Loucy (cell line): ENCODE data around the gene SPOCK1.

ENCODE experiments used
- H2AFZ ChIP-seq: fragments of 200-600 bp; sonication (generic); 2 replicates; pipeline ENCODE4 v1.6.0; 2016; ENCODE audit warnings: antibody characterized with exemption, mild to moderate bottlenecking, low read length, moderate library complexity
- H3F3A ChIP-seq: fragments of 200-600 bp; 2 replicates; pipeline ENCODE4 v1.6.0; 2016; ENCODE audit warnings: antibody characterized with exemption, low read depth, mild to moderate bottlenecking
- H3K27me3 ChIP-seq: fragments of 200-600 bp; sonication (generic); 2 replicates; pipeline ENCODE4 v1.6.1; 2014; ENCODE audit warnings: low read length, mild to moderate bottlenecking; ENCODE audit not compliant: insufficient read depth, poor library complexity, severe bottlenecking
- H3K36me3 ChIP-seq: fragments of 200-600 bp; sonication (generic); 2 replicates; pipeline ENCODE4 v1.6.1; 2016; ENCODE audit warnings: low read length; ENCODE audit not compliant: insufficient read depth
- H3K4me1 ChIP-seq: fragments of 200-600 bp; sonication (generic); 2 replicates; pipeline ENCODE4 v1.5.1; 2014; ENCODE audit warnings: low read length, mild to moderate bottlenecking; ENCODE audit not compliant: insufficient read depth, poor library complexity, severe bottlenecking
- H3K4me2 ChIP-seq: fragments of 200-600 bp; sonication (generic); 2 replicates; pipeline ENCODE4 v1.6.0; 2014; ENCODE audit warnings: antibody characterized with exemption, low read length, low read depth, mild to moderate bottlenecking; ENCODE audit not compliant: poor library complexity, severe bottlenecking
- H3K4me3 ChIP-seq: fragments of 200-600 bp; sonication (generic); 2 replicates; pipeline ENCODE4 v1.5.1; 2014; ENCODE audit warnings: low read length, mild to moderate bottlenecking, mixed read lengths; ENCODE audit not compliant: poor library complexity, severe bottlenecking
- H3K79me2 ChIP-seq: fragments of 200-600 bp; sonication (generic); 2 replicates; pipeline ENCODE4 v1.6.1; 2014; ENCODE audit warnings: low read length; ENCODE audit not compliant: insufficient read depth
- H3K9ac ChIP-seq: fragments of 200-600 bp; sonication (generic); 2 replicates; pipeline ENCODE4 v1.6.0; 2014; ENCODE audit warnings: mild to moderate bottlenecking, low read depth, low read length, moderate library complexity; ENCODE audit not compliant: poor library complexity, severe bottlenecking
- H3K9me2 ChIP-seq: fragments of 200-600 bp; sonication (generic); replicated peaks from 2 replicates; pipeline ENCODE4 v1.6.1; 2016; ENCODE audit warnings: low read depth, low read length, mixed read lengths
- H3K9me3 ChIP-seq: fragments of 200-600 bp; sonication (generic); 2 replicates; pipeline ENCODE4 v1.6.1; 2014; ENCODE audit warnings: mild to moderate bottlenecking, antibody characterized with exemption, low read length, low read depth; ENCODE audit not compliant: insufficient read depth
- H4K20me1 ChIP-seq: fragments of 200-600 bp; sonication (generic); 2 replicates; pipeline ENCODE4 v1.6.0; 2014; ENCODE audit warnings: antibody characterized with exemption, low read length, mild to moderate bottlenecking; ENCODE audit not compliant: insufficient read depth, poor library complexity, severe bottlenecking
- CTCF ChIP-seq: fragments of 200-600 bp; sonication (generic); conservative IDR thresholded peaks from 2 replicates; pipeline ENCODE4 v1.5.1; 2014; ENCODE audit warnings: mild to moderate bottlenecking, antibody characterized with exemption, low read length
- EZH2phosphoT487 ChIP-seq: fragments of 200-600 bp; IDR thresholded peaks from 2 replicates; pipeline ENCODE4 v1.6.1; 2018; ENCODE audit warnings: antibody characterized with exemption, mild to moderate bottlenecking, moderate library complexity, borderline replicate concordance

Gene SPOCK1

GRCh38 chr5:137231540-137231939 is 267.6 kb downstream of the SPOCK1 start:
- Histone ChIP-seq H2AFZ (no peak overlapping the region), H3K4me3 (no peak overlapping the region), H3K36me3 (no peaks in the 10 kb centered on the region), H3K27me3 (no peaks in the 10 kb centered on the region), H3K79me2 (no peaks in the 10 kb centered on the region), H3K9me3 (no peaks in the 10 kb centered on the region), H3K4me1 (no peaks in the 10 kb centered on the region), H3K9ac (no peak overlapping the region), H3F3A (no peaks in the 10 kb centered on the region), H4K20me1 (no peaks in the 10 kb centered on the region), H3K9me2 (no peaks in the 10 kb centered on the region), H3K4me2 (no peak overlapping the region)
- TF ChIP-seq EZH2phosphoT487 (no peak), CTCF (no peak)

DNA sequence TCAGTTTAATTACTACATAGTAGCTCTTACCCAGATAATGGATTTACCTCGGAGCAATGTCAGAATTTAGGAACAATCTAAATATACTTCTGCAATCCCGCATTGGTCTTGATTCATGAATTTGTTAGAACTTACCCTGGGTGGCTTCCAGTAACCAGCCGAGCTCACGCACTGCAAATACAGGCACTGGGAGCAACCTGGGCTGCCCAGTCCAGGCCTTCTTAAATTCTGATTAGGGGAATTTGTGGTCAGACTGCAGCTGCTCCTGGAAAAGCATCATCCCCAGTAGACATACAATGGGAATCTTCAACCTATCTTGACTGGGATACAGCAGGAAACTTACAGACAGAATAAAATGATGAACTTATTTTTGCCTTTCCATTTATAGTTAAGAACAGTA is 270.3 kb downstream of the SPOCK1 start:
- Histone ChIP-seq H3K36me3 (no peaks in the 10 kb centered on the region), H3K27me3 (no peaks in the 10 kb centered on the region), H3F3A (no peaks in the 10 kb centered on the region), H3K9me3 (no peaks in the 10 kb centered on the region), H3K4me3 (no peak overlapping the region), H3K79me2 (no peaks in the 10 kb centered on the region), H3K4me1 (no peaks in the 10 kb centered on the region), H2AFZ (no peak overlapping the region), H3K4me2 (no peak overlapping the region), H3K9me2 (no peaks in the 10 kb centered on the region), H3K9ac (no peak overlapping the region), H4K20me1 (no peaks in the 10 kb centered on the region)
- no peak for TF ChIP-seq EZH2phosphoT487
- no peak for TF ChIP-seq CTCF

DNA sequence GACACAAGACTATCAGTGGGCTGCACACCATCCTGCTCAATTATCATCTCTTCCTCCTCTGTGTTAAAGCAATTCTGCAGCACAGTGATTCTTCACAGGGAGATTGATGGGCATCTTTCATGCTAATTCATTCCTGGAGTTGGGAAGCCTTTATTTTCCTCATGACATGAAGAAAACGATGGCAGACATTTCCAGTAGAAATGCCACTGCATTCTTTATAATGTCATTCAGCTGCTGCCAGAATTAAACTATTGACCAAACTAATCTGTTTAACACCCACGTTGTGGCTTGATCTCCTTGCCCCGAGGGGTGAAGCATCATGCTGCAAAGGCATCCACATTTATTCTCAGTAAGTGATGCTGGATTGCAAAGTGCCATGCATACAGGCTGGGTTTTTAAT is 273.0 kb downstream of the SPOCK1 start:
- TF ChIP-seq EZH2phosphoT487: no peak
- TF ChIP-seq CTCF: no peak
- Histone ChIP-seq H3K9ac (no peak overlapping the region), H3K9me2 (no peaks in the 10 kb centered on the region), H3K79me2 (no peaks in the 10 kb centered on the region), H3K36me3 (no peaks in the 10 kb centered on the region), H2AFZ (no peak overlapping the region), H3K4me3 (no peak overlapping the region), H4K20me1 (no peaks in the 10 kb centered on the region), H3K4me2 (no peak overlapping the region), H3K9me3 (no peaks in the 10 kb centered on the region), H3F3A (no peaks in the 10 kb centered on the region), H3K27me3 (no peaks in the 10 kb centered on the region), H3K4me1 (no peaks in the 10 kb centered on the region)
